ENCODE measurements around the gene GAPVD1.

GRCh38 chr9:125293134-125293533, 31.5 kb downstream of the GAPVD1 start:
- no peak for TF ChIP-seq EZH2 (IDR thresholded peaks at IDR 0.05)
- TF ChIP-seq POLR2AphosphoS5 (IDR thresholded peaks at IDR 0.05; ENCODE audit: borderline replicate concordance, low read depth, low read length) = no peak
- TF ChIP-seq FOXP2 (optimal IDR thresholded peaks at IDR 0.05; ENCODE audit: control extremely low read depth, extremely low read length, insufficient read depth) = no peak

All from SK-N-MC (cell line).